CD14-positive monocyte (primary cell): ENCODE results near the gene SOX30. TPM values are rescaled to one million over a fixed set of nuclear protein-coding genes. Genes with fewer than 3 reads are reported as not detected.

Source experiments
- DNase-seq, 3 donors: peaks; one replicate each; pipeline ENCODE4 v3.0.0-alpha.2; 2011 to 2022
- H2AFZ ChIP-seq: 2 replicates; pipeline ENCODE4 v1.6.0; 2012; ENCODE audit warnings: mild to moderate bottlenecking, low read depth, low read length, inconsistent platforms; ENCODE audit not compliant: insufficient read depth, poor library complexity, severe bottlenecking
- H3K27ac ChIP-seq, 2 donors: 1 replicate in 1 of 2; 2 replicates in 1 of 2; pipeline ENCODE4 v1.5.1; 2012 to 2013; ENCODE audit warnings: low read length in 2 of 2, control low read depth in 1 of 2, inconsistent platforms in 1 of 2, low read depth in 1 of 2, mild to moderate bottlenecking in 1 of 2
- H3K27me3 ChIP-seq, 2 donors: one replicate each; pipeline versions ENCODE4 v1.6.0 to v1.6.1; 2011 to 2013; ENCODE audit warnings: low read length in 2 of 2; ENCODE audit not compliant: control insufficient read depth in 2 of 2, insufficient read depth in 2 of 2
- H3K36me3 ChIP-seq, 2 donors: replicated peaks in 1 of 2; 1 replicate in 1 of 2; 2 replicates in 1 of 2; pipeline versions ENCODE4 v1.5.1 to v1.6.1; 2012 to 2013; ENCODE audit warnings: low read length in 2 of 2, control low read depth in 1 of 2, inconsistent platforms in 1 of 2, mild to moderate bottlenecking in 1 of 2; ENCODE audit not compliant: insufficient read depth in 2 of 2, control insufficient read depth in 1 of 2
- H3K4me1 ChIP-seq, 2 donors: 1 replicate in 1 of 2; 2 replicates in 1 of 2; pipeline versions ENCODE4 v1.5.1 to v1.6.1; 2012 to 2013; ENCODE audit warnings: low read length in 2 of 2, control low read depth in 1 of 2, inconsistent platforms in 1 of 2, mild to moderate bottlenecking in 1 of 2, moderate library complexity in 1 of 2; ENCODE audit not compliant: insufficient read depth in 2 of 2, control insufficient read depth in 1 of 2
- H3K4me2 ChIP-seq: replicated peaks from 2 replicates; pipeline ENCODE3; 2012; ENCODE audit warnings: low read length, moderate library complexity, mild to moderate bottlenecking; ENCODE audit not compliant: poor library complexity, severe bottlenecking; ENCODE audit errors: extremely low read depth
- H3K4me3 ChIP-seq, 3 experiments: fragments of 200-600 bp in 1 of 3; sonication (generic) in 1 of 3; replicated peaks in 1 of 3; 1 replicate in 2 of 3; 2 replicates in 1 of 3; pipeline ENCODE4 v1.5.1; 2011 to 2013; ENCODE audit warnings: low read length in 3 of 3, mild to moderate bottlenecking in 3 of 3, control low read depth in 2 of 3, low read depth in 2 of 3, inconsistent platforms in 1 of 3, moderate library complexity in 1 of 3
- H3K79me2 ChIP-seq: 2 replicates; pipeline ENCODE4 v1.6.0; 2012; ENCODE audit warnings: mild to moderate bottlenecking, control low read depth, inconsistent platforms, low read length, moderate library complexity; ENCODE audit not compliant: insufficient read depth
- H3K9ac ChIP-seq: 2 replicates; pipeline ENCODE4 v1.6.0; 2017; ENCODE audit warnings: low read length, mild to moderate bottlenecking; ENCODE audit not compliant: insufficient read depth, poor library complexity, severe bottlenecking
- H3K9me3 ChIP-seq, 2 donors: replicated peaks in 1 of 2; 1 replicate in 1 of 2; 2 replicates in 1 of 2; pipeline versions ENCODE4 v1.5.1 to v1.6.1; 2012 to 2013; ENCODE audit warnings: low read length in 2 of 2, control low read depth in 1 of 2; ENCODE audit not compliant: control insufficient read depth in 1 of 2, insufficient read depth in 1 of 2
- H4K20me1 ChIP-seq: 2 replicates; pipeline ENCODE4 v1.6.0; 2012; ENCODE audit warnings: mild to moderate bottlenecking, low read length, control low read depth, moderate library complexity; ENCODE audit not compliant: insufficient read depth
- H3K27ac Mint-ChIP-seq, 7 donors: one replicate each; pipeline ENCODE4 v1.8.0; 2020; ENCODE audit warnings: mild to moderate bottlenecking in 7 of 7, mixed read lengths in 7 of 7, moderate library complexity in 6 of 7, inconsistent platforms in 2 of 7
- H3K27me3 Mint-ChIP-seq, 3 donors: one replicate each; pipeline ENCODE4 v1.8.0; 2021 to 2022; ENCODE audit warnings: low read depth in 3 of 3, mild to moderate bottlenecking in 3 of 3, mixed read lengths in 3 of 3, moderate library complexity in 3 of 3, inconsistent platforms in 1 of 3
- H3K36me3 Mint-ChIP-seq, 2 donors: one replicate each; pipeline ENCODE4 v1.8.0; 2020; ENCODE audit warnings: mixed read lengths in 2 of 2, inconsistent platforms in 1 of 2, mild to moderate bottlenecking in 1 of 2
- H3K4me1 Mint-ChIP-seq: one replicate; pipeline ENCODE4 v1.8.0; 2020; ENCODE audit warnings: mild to moderate bottlenecking, mixed read lengths
- H3K4me3 Mint-ChIP-seq, 2 donors: one replicate each; pipeline ENCODE4 v1.8.0; 2020; ENCODE audit warnings: mild to moderate bottlenecking in 2 of 2, mixed read lengths in 2 of 2, moderate library complexity in 1 of 2
- H3K9me3 Mint-ChIP-seq, 7 donors: one replicate each; pipeline ENCODE4 v1.8.0; 2020 to 2022; ENCODE audit warnings: mixed read lengths in 7 of 7, mild to moderate bottlenecking in 6 of 7, moderate library complexity in 6 of 7, inconsistent platforms in 2 of 7
- CTCF ChIP-seq: fragments of 200-600 bp; IDR thresholded peaks from one replicate; pipeline ENCODE4 v1.8.0; 2022; ENCODE audit warnings: antibody characterized with exemption, mild to moderate bottlenecking
- WGBS: methylation state at CpG from one replicate; pipeline ENCODE4 v1.1.5; 2013; ENCODE audit warnings: missing lambda C conversion rate; ENCODE audit not compliant: insufficient coverage; 5-methylcytosine and 5-hydroxymethylcytosine counted together
- intact Hi-C, 2 donors: fragments of 100-400 bp; cut with micrococcal nuclease; formaldehyde crosslinking; loops; one replicate each; pipeline versions ENCODE4 v1.15.0 to v1.15.1; 2023
- polyA plus RNA-seq, 3 donors: library from polyadenylated mRNA; depleted of rRNA in 1 of 3; unstranded in 2 of 3; stranded (reverse) in 1 of 3; fragments of 300-500 nt in 2 of 3; fragments of >200 nt in 1 of 3; fragmentation: Illumina TruSeq in 2 of 3; gene quantifications; 1 replicate in 2 of 3; 2 replicates in 1 of 3; pipeline ENCODE4 v1.2.3, GENCODE V29; 2012 to 2021

The SOX30 gene
- polyA plus RNA-seq, 3 donors, result 0.03 to 0.22 (median 0.12) TPM

DNA sequence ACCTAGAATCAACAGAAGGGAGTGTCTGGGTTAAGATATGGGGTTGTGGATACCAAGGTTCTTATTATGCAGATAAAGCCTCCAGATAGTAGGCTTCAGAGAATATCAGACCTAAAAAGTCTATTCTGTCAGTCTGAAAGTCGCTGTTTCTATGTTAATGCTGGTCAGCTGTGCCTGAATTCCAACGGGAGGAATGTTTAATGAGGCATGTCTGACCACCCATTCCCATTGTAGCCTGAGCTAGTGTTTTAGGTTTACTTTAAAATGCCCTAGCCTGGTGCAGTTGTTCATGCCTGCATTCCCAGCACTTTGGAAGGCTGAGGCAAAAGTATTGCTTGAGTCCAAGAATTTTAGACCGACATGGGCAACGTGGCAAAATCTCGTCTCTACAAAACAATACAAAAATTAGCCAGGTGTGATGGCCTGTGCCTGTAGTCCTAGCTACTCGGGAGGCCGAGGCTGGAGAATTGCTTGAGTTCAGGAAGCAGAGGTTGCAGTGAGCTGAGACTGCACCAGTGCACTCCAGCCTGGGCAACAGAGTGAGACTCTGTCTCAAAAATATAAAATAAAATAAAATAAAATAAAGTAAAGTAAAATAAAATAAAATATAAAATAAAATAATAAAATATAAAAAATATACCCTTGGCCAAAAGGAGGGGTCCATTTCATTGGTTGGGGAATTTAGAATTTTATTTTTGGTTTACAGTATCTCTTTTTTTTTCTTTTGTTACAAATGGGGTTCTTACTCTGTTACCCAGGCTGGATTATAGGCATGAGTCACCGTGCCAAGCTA, 7.8 kb upstream of the SOX30 start:
- H3K9me3 ChIP-seq, result peaks cover 10 to 22% of the 10 kb centered on the region in 2 donors
- no peak overlapping the region for H2AFZ ChIP-seq
- H3K4me3 ChIP-seq, result no peak overlapping the region
- no peaks in the 10 kb centered on the region for H3K4me1 ChIP-seq
- no peak overlapping the region for H3K27ac ChIP-seq
- H3K27ac Mint-ChIP-seq, result no peak overlapping the region
- H3K4me2 ChIP-seq, result no peak overlapping the region
- peaks cover 2 to 3% of the 10 kb centered on the region in 2 donors for H3K36me3 Mint-ChIP-seq
- intact Hi-C loops, result loop anchor here in 1 of 2 donors (10.0 kb wide), 2 partner anchors 45 to 85 kb away; partner anchors contain the start of gene ADAM19
- H3K9ac ChIP-seq, result no peak overlapping the region
- H3K27me3 Mint-ChIP-seq, result no peaks in the 10 kb centered on the region
- no peak overlapping the region for H3K4me3 Mint-ChIP-seq
- DNase-seq, result no peak
- no peaks in the 10 kb centered on the region for H4K20me1 ChIP-seq
- H3K9me3 Mint-ChIP-seq, result peaks cover 7 to 32% (median 24%) of the 10 kb centered on the region in 7 donors
- H3K36me3 ChIP-seq, result peaks cover 0 to 5% of the 10 kb centered on the region in 2 donors
- no peaks in the 10 kb centered on the region for H3K79me2 ChIP-seq
- TF ChIP-seq CTCF, result no peak
- no peaks in the 10 kb centered on the region for H3K27me3 ChIP-seq
- 100% methylated on average over 2 of the region's 8 CpGs for WGBS
- peaks cover 3% of the 10 kb centered on the region for H3K4me1 Mint-ChIP-seq

GRCh38 chr5:157658893-157659292, 6.7 kb upstream of the SOX30 start:
- Histone ChIP-seq H3K36me3 (peaks cover 0 to 5% of the 10 kb centered on the region in 2 donors), H3K9me3 (peaks cover 17 to 32% of the 10 kb centered on the region in 2 donors), H2AFZ (no peak overlapping the region), H3K4me3 (no peak overlapping the region), H3K4me2 (no peak overlapping the region), H4K20me1 (no peaks in the 10 kb centered on the region), H3K27ac (no peak overlapping the region), H3K4me1 (no peaks in the 10 kb centered on the region), H3K79me2 (no peaks in the 10 kb centered on the region), H3K27me3 (no peaks in the 10 kb centered on the region), H3K9ac (no peak overlapping the region)
- Mint-ChIP-seq H3K9me3 (peaks cover 10 to 39% (median 28%) of the 10 kb centered on the region in 7 donors), H3K36me3 (peaks cover 2 to 3% of the 10 kb centered on the region in 2 donors), H3K4me1 (peaks cover 3% of the 10 kb centered on the region), H3K27ac (no peak overlapping the region), H3K4me3 (no peak overlapping the region), H3K27me3 (peaks cover 0 to 3% (median 0%) of the 10 kb centered on the region in 3 donors)
- no peak for TF ChIP-seq CTCF
- WGBS, result 100% methylated on average over 1 of the region's 1 CpG
- DNase-seq, result no peak
- intact Hi-C loops, result no loop called here
